Transverse colon (tissue), 4 donors: ENCODE data around the gene POMT1.

ENCODE experiments used
- EP300 ChIP-seq: sonication (generic); formaldehyde crosslinking; IDR thresholded peaks from one replicate; pipeline ENCODE4 v1.6.1; 2017; ENCODE audit warnings: antibody characterized with exemption, low read depth
- POLR2A ChIP-seq: fragments of 450-650 bp; IDR thresholded peaks from one replicate; pipeline ENCODE4 v1.6.1; 2016; ENCODE audit warnings: antibody characterized with exemption, mild to moderate bottlenecking, moderate library complexity
- POLR2AphosphoS5 ChIP-seq, 3 donors: sonication (generic); formaldehyde crosslinking; IDR thresholded peaks; one replicate each; pipeline ENCODE4 v1.6.1; 2016; ENCODE audit warnings: antibody characterized with exemption in 3 of 3
- TF ChIP-seq, protein P1 (sequence below), 5 experiments: fragments of 200-600 bp in 3 of 5; fragments of 450-650 bp in 2 of 5; sonication (generic) in 3 of 5; IDR thresholded peaks; 1 replicate in 2 of 5; 2 replicates in 3 of 5; pipeline ENCODE4 v1.5.1; 2016 to 2017; ENCODE audit warnings: antibody characterized with exemption in 5 of 5, inconsistent platforms in 3 of 5, mild to moderate bottlenecking in 2 of 5, moderate library complexity in 1 of 5

DNA sequence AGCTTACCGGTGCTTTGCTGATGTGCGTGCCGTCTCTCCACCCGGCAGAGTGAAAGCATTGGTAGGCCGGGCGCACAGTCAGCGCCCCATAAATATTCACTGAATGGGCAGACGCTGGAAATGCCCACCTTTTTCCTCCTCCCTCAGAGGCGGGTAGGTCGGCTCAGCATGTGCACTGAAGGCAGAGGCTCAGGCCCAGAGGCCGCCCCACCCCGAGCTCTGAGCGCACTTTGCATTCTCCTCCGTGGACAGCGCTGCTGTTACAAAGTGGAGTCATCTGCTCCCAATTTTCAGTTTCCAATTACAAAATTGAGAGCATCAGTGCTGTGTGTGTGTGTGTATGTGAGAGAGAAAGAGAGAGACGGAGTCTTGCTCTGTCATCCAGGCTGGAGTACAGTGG, 17.8 kb downstream of the POMT1 start:
- no peak for TF ChIP-seq POLR2AphosphoS5 (IDR thresholded peaks at IDR 0.05)
- TF ChIP-seq, protein P1, sequence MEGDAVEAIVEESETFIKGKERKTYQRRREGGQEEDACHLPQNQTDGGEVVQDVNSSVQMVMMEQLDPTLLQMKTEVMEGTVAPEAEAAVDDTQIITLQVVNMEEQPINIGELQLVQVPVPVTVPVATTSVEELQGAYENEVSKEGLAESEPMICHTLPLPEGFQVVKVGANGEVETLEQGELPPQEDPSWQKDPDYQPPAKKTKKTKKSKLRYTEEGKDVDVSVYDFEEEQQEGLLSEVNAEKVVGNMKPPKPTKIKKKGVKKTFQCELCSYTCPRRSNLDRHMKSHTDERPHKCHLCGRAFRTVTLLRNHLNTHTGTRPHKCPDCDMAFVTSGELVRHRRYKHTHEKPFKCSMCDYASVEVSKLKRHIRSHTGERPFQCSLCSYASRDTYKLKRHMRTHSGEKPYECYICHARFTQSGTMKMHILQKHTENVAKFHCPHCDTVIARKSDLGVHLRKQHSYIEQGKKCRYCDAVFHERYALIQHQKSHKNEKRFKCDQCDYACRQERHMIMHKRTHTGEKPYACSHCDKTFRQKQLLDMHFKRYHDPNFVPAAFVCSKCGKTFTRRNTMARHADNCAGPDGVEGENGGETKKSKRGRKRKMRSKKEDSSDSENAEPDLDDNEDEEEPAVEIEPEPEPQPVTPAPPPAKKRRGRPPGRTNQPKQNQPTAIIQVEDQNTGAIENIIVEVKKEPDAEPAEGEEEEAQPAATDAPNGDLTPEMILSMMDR (IDR thresholded peaks at IDR 0.05) = no peak
- TF ChIP-seq POLR2A = no peak
- no peak for TF ChIP-seq EP300
